A673 (cell line): ENCODE measurements around the gene KCNK18. TPM values are rescaled to one million over a fixed set of nuclear protein-coding genes. Genes with fewer than 3 reads are reported as not detected.
A peak's percentile ranks its signal among the peaks of the same experiment; 100 is the strongest.

Experiments used
- BruUV-seq: library from RNA; stranded (reverse); fragments of 400-500 nt; replicated peaks from 2 replicates; lab custom pipeline; 2021; lab: Mats Ljungman, UMichigan
- CTCF ChIA-PET: fragments of 300-600 bp; sonication (Branson Sonifier 250); formaldehyde crosslinking; loops from one replicate; lab custom pipeline; 2022; ENCODE audit warnings: antibody characterized with exemption; lab: Charles Lee
- POLR2A ChIA-PET: fragments of 300-600 bp; sonication (Branson Sonifier 250); formaldehyde crosslinking; loops from one replicate; lab custom pipeline; 2022; ENCODE audit warnings: antibody characterized with exemption; ENCODE audit not compliant: low non-redundant PET; lab: Charles Lee
- DNase-seq: peaks from one replicate; pipeline ENCODE4 v3.0.0-alpha.2; 2015; ENCODE audit warnings: low spot score
- H3K27ac ChIP-seq: fragments of 200-600 bp; sonication (generic); 2 replicates; pipeline ENCODE4 v1.5.1; 2016; ENCODE audit warnings: mixed run types, low read depth, mild to moderate bottlenecking, mixed read lengths, antibody characterized with exemption, low read length; ENCODE audit not compliant: poor library complexity, severe bottlenecking
- H3K27me3 ChIP-seq: fragments of 200-600 bp; sonication (generic); replicated peaks from 2 replicates; pipeline ENCODE4 v1.6.1; 2017; ENCODE audit warnings: mixed run types, low read depth, mild to moderate bottlenecking, mixed read lengths, antibody characterized with exemption, low read length; ENCODE audit not compliant: insufficient read depth, poor library complexity
- H3K36me3 ChIP-seq: fragments of 200-600 bp; sonication (generic); 2 replicates; pipeline ENCODE4 v1.6.1; 2016; ENCODE audit warnings: mixed run types, mild to moderate bottlenecking, mixed read lengths, antibody characterized with exemption, low read length; ENCODE audit not compliant: insufficient read depth, poor library complexity, severe bottlenecking
- H3K4me1 ChIP-seq: fragments of 200-600 bp; sonication (generic); 2 replicates; pipeline ENCODE4 v1.6.1; 2017; ENCODE audit warnings: mixed run types, mild to moderate bottlenecking, mixed read lengths, antibody characterized with exemption, low read length; ENCODE audit not compliant: insufficient read depth, poor library complexity, severe bottlenecking
- H3K4me3 ChIP-seq: fragments of 200-600 bp; sonication (generic); 2 replicates; pipeline ENCODE4 v1.5.1; 2016; ENCODE audit warnings: low read depth, mixed run types, mild to moderate bottlenecking, mixed read lengths, low read length; ENCODE audit not compliant: poor library complexity, severe bottlenecking
- H3K9me3 ChIP-seq: fragments of 200-600 bp; sonication (generic); 2 replicates; pipeline ENCODE4 v1.6.1; 2016; ENCODE audit warnings: mixed run types, low read depth, mild to moderate bottlenecking, mixed read lengths, antibody characterized with exemption, low read length; ENCODE audit not compliant: poor library complexity, severe bottlenecking
- EZH2 ChIP-seq: fragments of 200-600 bp; sonication (generic); IDR thresholded peaks from 2 replicates; pipeline ENCODE4 v1.6.1; 2017; ENCODE audit warnings: borderline replicate concordance, low read depth, mild to moderate bottlenecking, mixed read lengths, antibody characterized with exemption, low read length; ENCODE audit not compliant: poor library complexity, severe bottlenecking
- intact Hi-C: fragments of 100-400 bp; cut with micrococcal nuclease; formaldehyde crosslinking; loops from one replicate; pipeline ENCODE4 v1.10.0; 2022; ENCODE audit not compliant: unreplicated experiment
- total RNA-seq: library from RNA; stranded (reverse); gene quantifications from 2 replicates; pipeline ENCODE4 v1.2.3, GENCODE V29; 2021
- TF ChIP-seq, protein P1 (sequence below): fragments of 300-800, 200-600 bp; sonication (generic); conservative IDR thresholded peaks from 2 replicates; pipeline ENCODE4 v1.5.1; 2017; ENCODE audit warnings: low read depth, mild to moderate bottlenecking, antibody characterized with exemption, low read length, moderate library complexity, mixed read lengths

The KCNK18 gene
- total RNA-seq, 1 experiment from 2014 or later = 0.43 TPM

DNA sequence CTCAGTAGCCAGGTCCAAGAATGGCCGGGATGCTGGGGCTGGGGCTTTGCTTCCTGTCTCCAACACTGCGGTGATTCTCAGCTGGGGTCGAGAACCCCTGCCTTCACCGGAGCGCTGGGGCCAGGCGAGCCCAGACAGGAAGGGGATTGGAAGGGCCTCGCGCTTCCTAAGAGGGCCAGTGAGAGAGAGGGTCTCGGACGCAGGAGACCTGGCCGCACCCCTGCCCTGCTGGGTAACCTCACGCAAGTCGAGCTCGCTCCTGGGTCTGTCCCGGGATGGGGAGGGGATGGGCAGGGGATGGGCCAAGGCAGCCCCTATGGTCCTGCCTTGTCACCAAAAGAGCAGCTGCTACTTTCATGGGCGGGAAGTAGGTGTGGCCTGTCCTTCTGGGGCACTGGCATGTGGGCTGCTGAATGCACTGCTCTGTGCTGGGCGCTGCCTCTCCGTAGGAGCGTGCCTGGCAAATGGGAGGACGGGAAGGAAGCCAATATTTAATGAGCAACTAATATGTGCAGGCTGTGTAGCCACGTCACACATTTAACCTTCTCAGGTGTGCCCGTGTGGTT is 20.0 kb downstream of the KCNK18 start:
- BruUV-seq = no TSS peak
- Histone ChIP-seq H3K9me3 (peaks cover 2% of the 10 kb centered on the region), H3K4me3 (peak overlapping the region; percentile 41), H3K27me3 (peaks cover 15% of the 10 kb centered on the region), H3K36me3 (no peaks in the 10 kb centered on the region), H3K4me1 (peaks cover 13% of the 10 kb centered on the region), H3K27ac (no peak overlapping the region)
- intact Hi-C loops = loop anchor here (5.0 kb wide), 1 partner anchor 1025 kb away; no protein-coding TSS in a partner anchor
- DNase-seq = peak; percentile 41
- ChIA-PET CTCF (interaction anchor here (0.6 to 2.4 kb wide), 11 partner anchors 8 to 1327 kb away, joined by 3 to 41 read pairs (median 4); no protein-coding TSS in a partner anchor), POLR2A (no interaction called here)
- TF ChIP-seq EZH2 = no peak
- TF ChIP-seq, protein P1, sequence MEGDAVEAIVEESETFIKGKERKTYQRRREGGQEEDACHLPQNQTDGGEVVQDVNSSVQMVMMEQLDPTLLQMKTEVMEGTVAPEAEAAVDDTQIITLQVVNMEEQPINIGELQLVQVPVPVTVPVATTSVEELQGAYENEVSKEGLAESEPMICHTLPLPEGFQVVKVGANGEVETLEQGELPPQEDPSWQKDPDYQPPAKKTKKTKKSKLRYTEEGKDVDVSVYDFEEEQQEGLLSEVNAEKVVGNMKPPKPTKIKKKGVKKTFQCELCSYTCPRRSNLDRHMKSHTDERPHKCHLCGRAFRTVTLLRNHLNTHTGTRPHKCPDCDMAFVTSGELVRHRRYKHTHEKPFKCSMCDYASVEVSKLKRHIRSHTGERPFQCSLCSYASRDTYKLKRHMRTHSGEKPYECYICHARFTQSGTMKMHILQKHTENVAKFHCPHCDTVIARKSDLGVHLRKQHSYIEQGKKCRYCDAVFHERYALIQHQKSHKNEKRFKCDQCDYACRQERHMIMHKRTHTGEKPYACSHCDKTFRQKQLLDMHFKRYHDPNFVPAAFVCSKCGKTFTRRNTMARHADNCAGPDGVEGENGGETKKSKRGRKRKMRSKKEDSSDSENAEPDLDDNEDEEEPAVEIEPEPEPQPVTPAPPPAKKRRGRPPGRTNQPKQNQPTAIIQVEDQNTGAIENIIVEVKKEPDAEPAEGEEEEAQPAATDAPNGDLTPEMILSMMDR = no peak

DNA sequence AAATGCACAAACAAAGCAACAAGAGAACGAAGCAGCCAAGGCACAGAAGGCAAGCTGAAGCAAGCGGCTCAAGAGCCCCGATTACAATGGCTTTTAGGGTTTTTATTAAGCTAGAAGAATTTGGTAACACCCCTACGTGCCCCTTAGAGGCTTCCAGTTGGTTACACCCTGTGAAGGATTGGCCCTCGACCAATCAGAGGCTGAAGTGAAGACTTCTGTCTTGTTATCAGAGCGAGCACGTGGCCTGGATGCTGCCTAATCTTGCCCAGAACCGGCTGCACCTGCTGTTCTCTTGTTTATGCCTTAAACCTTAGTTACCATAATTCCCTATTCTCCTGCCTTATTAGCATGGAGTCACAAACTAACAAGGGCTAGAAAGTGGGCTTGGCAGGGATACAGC is 21.4 kb downstream of the KCNK18 start:
- H3K4me3 ChIP-seq = no peak overlapping the region
- H3K27me3 ChIP-seq = peaks cover 15% of the 10 kb centered on the region
- intact Hi-C loops = loop anchor here (5.0 kb wide), 1 partner anchor 1024 kb away; no protein-coding TSS in a partner anchor
- CTCF ChIA-PET = interaction anchor here (0.7 kb wide), 1 partner anchor 24 kb away, joined by 4 read pairs; no protein-coding TSS in a partner anchor
- no TSS peak for BruUV-seq
- peaks cover 13% of the 10 kb centered on the region for H3K4me1 ChIP-seq
- no peaks in the 10 kb centered on the region for H3K36me3 ChIP-seq
- POLR2A ChIA-PET = no interaction called here
- TF ChIP-seq EZH2 = no peak
- TF ChIP-seq, protein P1 = no peak
- peak; percentile 32 for DNase-seq
- no peaks in the 10 kb centered on the region for H3K9me3 ChIP-seq
- H3K27ac ChIP-seq = no peak overlapping the region

DNA sequence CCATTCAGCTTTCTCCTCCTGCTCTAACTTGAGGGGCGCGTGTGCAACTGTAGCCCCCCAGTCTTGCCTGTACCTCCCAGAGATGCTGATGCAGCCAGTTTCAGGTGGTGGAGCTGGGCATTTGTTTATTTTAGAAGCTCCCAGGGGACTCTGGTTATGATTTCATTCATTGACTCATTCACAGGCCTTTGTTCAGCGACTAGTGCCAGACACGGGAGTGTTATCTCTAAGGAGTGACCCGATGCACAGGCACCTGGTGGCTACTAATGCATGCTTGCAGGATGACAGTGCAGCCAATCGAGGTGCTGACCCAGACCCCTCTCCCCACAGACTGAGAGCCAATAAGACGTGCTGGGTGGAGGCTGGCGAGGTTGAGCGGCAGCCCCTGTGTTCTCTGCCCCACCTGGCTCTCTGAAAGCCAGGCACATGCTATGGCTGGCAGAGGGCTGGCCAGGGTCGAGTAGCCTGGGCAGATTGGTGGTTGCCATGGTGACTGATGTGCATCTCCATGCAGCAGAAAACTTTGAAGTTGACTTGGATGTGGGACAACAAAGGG is 23.9 kb downstream of the KCNK18 start:
- POLR2A ChIA-PET = no interaction called here
- Histone ChIP-seq H3K27me3 (peaks cover 15% of the 10 kb centered on the region), H3K4me1 (peaks cover 13% of the 10 kb centered on the region), H3K27ac (no peak overlapping the region), H3K36me3 (no peaks in the 10 kb centered on the region), H3K4me3 (no peak overlapping the region), H3K9me3 (no peaks in the 10 kb centered on the region)
- intact Hi-C loops = no loop called here
- no peak for TF ChIP-seq EZH2
- TF ChIP-seq, protein P1 = no peak
- CTCF ChIA-PET = no interaction called here
- no peak for DNase-seq
- no TSS peak for BruUV-seq
